ENCODE data around the gene RELA. TPM values are rescaled to one million over a fixed set of nuclear protein-coding genes. Genes with fewer than 3 reads are reported as not detected.
A peak's percentile ranks its signal among the peaks of the same experiment; 100 is the strongest.
"Not testable (repeated sequence)": the region's sequence is repeated elsewhere in the genome, so short reads cannot be mapped to it uniquely, and the experiment has no call there.

RELA gene
- total RNA-seq = 10 to 100 TPM; 57.6 to 62.9 TPM
- long read RNA-seq, partial matches to known transcripts = 21 of 21 reads
- long read RNA-seq, other reads (novel, unspliced or antisense) = 0 of 21 reads

- ATAC-seq = peak; percentile 87
- intact Hi-C loops (cut with DNase I, micrococcal nuclease) = no loop called here
- peak; percentile 93 to 94 for DNase-seq
Measured at GRCh38 chr11:65662799-65663638, at the start of gene RELA. Gene RELA (minus strand): TSS chr11:65662916. CDS start chr11:65662832, 84 bp downstream.

- intact Hi-C loops (cut with DNase I, micrococcal nuclease) = loop anchor here in 1 of 2 donors (5.0 kb wide), 1 partner anchor 105 kb away; no protein-coding TSS in a partner anchor
- DNase-seq = peak; percentile 99
- peak; percentile 84 for ATAC-seq
Measured at GRCh38 chr11:65711785-65712632, 49.3 kb upstream of the RELA start, which contains the start of gene KAT5. Gene KAT5 (plus strand): TSS chr11:65712252. CDS start chr11:65712268, 16 bp downstream.

- intact Hi-C loops (cut with DNase I, micrococcal nuclease) = loop anchor here in 1 of 2 donors (5.0 kb wide), 1 partner anchor 107 kb away; no protein-coding TSS in a partner anchor
- peak in 1 of 2 donors; percentile 12 for DNase-seq
- ATAC-seq = no peak
Measured at GRCh38 chr11:65710421-65710820, 47.7 kb upstream of the RELA start.

- ATAC-seq (no peak), DNase-seq (peak in 1 of 2 donors; percentile 7)
- intact Hi-C loops (cut with DNase I, micrococcal nuclease) = loop anchor here in 1 of 2 donors (5.0 kb wide), 1 partner anchor 108 kb away; no protein-coding TSS in a partner anchor
Measured at GRCh38 chr11:65709661-65710060, 46.9 kb upstream of the RELA start.

- intact Hi-C loops (cut with DNase I, micrococcal nuclease) = no loop called here
- DNase-seq (no peak), ATAC-seq (no peak)
Measured at GRCh38 chr11:65708451-65708850, 45.7 kb upstream of the RELA start.

GRCh38 chr11:65707002-65707401 lies 44.3 kb upstream of the RELA start:
- intact Hi-C loops (cut with DNase I, micrococcal nuclease); ATAC-seq: not testable (repeated sequence)
- DNase-seq = peak in 1 of 2 donors; percentile 7

- ATAC-seq; intact Hi-C loops (cut with DNase I, micrococcal nuclease): not testable (repeated sequence)
- DNase-seq = peak; percentile 75 to 84
Measured at GRCh38 chr11:65706303-65706763, 43.6 kb upstream of the RELA start.

GRCh38 chr11:65703846-65704245 lies 41.1 kb upstream of the RELA start:
- ATAC-seq (no peak), DNase-seq (no peak)
- intact Hi-C loops (cut with DNase I, micrococcal nuclease) = no loop called here

- no peak for ATAC-seq
- intact Hi-C loops (cut with DNase I, micrococcal nuclease) = no loop called here
- DNase-seq = no peak
Measured at GRCh38 chr11:65701686-65702085, 39.0 kb upstream of the RELA start.

- peak in 1 of 2 donors; percentile 1 for DNase-seq
- ATAC-seq = no peak
- intact Hi-C loops (cut with DNase I, micrococcal nuclease) = no loop called here
Measured at GRCh38 chr11:65700399-65700798, 37.7 kb upstream of the RELA start.

- intact Hi-C loops (cut with DNase I, micrococcal nuclease) = no loop called here
- ATAC-seq (no peak), DNase-seq (no peak)
Measured at GRCh38 chr11:65699306-65699705, 36.6 kb upstream of the RELA start.

GRCh38 chr11:65698205-65698604 lies 35.5 kb upstream of the RELA start:
- peak; percentile 62 to 63 for DNase-seq
- intact Hi-C loops (cut with DNase I, micrococcal nuclease) = no loop called here
- ATAC-seq = peak; percentile 74

- intact Hi-C loops (cut with DNase I, micrococcal nuclease) = no loop called here
- DNase-seq = no peak
- no peak for ATAC-seq
Measured at GRCh38 chr11:65696802-65697552, 34.3 kb upstream of the RELA start.

- intact Hi-C loops (cut with DNase I, micrococcal nuclease) = no loop called here
- ATAC-seq (peak; percentile 80), DNase-seq (peak; percentile 76 to 86)
Measured at GRCh38 chr11:65695459-65696241, 32.9 kb upstream of the RELA start.

GRCh38 chr11:65692367-65692766 lies 29.7 kb upstream of the RELA start:
- DNase-seq = peak; percentile 45 to 52
- peak; percentile 55 for ATAC-seq
- intact Hi-C loops (cut with DNase I, micrococcal nuclease) = no loop called here

GRCh38 chr11:65691847-65692246 lies 29.1 kb upstream of the RELA start:
- DNase-seq; intact Hi-C loops (cut with DNase I, micrococcal nuclease); ATAC-seq: not testable (repeated sequence)

GRCh38 chr11:65685981-65686380 lies 23.3 kb upstream of the RELA start:
- no peak for DNase-seq
- no peak for ATAC-seq
- intact Hi-C loops (cut with DNase I, micrococcal nuclease) = no loop called here

- intact Hi-C loops (cut with DNase I, micrococcal nuclease); DNase-seq; ATAC-seq: not testable (repeated sequence)
Measured at GRCh38 chr11:65683480-65683879, 20.8 kb upstream of the RELA start.

Measured in left colon (tissue), 2 donors.